ENCODE data around the gene CHP2.
"Not testable (repeated sequence)": the region's sequence is repeated elsewhere in the genome, so short reads cannot be mapped to it uniquely, and the experiment has no call there.

The CHP2 gene

GRCh38 chr16:23754594-23755483 is at the start of gene CHP2:
CHP2 (plus strand) TSS chr16:23755026; CDS start chr16:23755050, 24 bp downstream.
- no peak for DNase-seq

DNA sequence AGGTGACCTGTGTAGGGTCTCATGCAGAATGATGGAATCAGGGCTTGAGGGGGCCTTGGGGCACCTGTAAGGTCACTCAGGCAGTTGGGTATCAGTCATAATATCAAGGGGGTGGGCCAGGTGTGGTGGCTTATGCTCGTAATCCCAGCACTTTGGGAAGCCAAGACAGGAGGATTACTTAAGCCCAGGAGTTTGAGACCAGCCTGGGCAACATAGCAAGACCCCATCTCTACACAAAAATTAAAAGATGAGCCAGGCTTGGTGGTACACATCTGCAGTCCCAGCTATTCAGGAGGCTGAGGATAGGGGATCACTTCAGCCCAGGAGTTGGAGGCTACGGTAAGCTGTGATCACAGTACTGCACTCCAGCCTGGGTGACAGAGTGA is 49.3 kb upstream of the CHP2 start:
- DNase-seq, result no peak

- DNase-seq, result no peak
Measured at GRCh38 chr16:23706439-23706838, 48.4 kb upstream of the CHP2 start.

- no peak for DNase-seq
Measured at GRCh38 chr16:23709536-23709935, 45.3 kb upstream of the CHP2 start.

GRCh38 chr16:23710008-23710407 is 44.8 kb upstream of the CHP2 start:
- no peak for DNase-seq

DNA sequence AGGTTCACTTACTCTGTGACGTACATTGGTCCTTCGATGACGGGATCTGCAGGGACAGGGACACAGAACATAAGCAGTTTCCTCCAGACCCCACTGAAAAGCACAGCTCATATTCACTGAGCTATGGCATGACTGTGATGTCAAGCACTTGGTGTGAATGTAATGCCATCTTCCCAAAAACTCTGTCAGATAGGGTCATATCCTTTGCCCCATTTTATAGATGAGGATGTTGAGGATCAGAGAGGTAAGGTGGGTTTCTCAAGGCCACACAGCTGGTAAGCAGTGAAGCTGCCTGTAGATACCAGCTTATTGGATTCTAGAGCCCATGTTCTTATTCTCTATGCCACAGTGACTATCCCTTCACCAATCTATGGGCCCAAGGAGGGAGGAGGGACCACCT is 44.3 kb upstream of the CHP2 start:
- DNase-seq, result no peak

DNA sequence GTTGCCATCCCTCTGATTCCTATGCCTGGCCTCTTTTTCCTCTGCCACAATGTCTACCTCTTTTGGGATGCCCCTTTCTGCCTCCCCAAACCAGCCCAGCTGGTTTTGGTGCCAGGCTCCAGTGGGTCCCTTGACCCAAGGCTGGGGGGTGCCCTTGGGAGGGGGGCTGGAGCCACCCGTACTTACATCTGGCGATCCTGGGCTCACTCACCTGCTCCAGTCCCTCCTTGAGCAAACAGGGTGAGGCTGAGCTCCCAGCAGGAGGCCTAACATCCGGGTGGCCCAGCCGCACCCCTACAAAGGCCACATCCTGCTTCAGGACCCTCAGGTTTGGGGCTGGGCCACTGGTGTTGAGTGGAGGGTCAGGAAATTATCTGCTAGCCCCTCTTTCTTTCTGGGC is 43.0 kb upstream of the CHP2 start:
- no peak for DNase-seq

- no peak for DNase-seq
Measured at GRCh38 chr16:23712976-23713375, 41.9 kb upstream of the CHP2 start, which contains the start of gene ERN2. ERN2 (minus strand) TSS chr16:23713222; CDS start chr16:23713187, 35 bp downstream.

DNA sequence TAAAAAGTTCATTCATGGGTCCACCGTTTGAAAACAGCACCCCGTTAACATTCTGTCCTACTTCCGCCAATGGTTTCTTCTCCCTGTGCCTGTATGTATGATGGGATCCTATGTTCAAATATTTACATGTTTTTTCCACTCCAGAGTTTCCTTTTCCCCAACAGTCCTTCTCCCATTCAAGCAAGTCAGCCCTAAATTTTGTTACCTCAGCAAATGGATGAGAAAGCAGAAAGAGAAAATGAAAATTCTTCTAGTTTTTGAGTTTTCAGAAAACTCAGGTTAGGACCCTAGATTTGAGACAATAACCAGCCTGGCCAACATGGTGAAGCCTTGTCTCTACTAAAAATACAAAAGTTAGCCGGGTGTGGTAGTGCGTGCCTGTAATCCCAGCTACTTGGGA is 38.3 kb upstream of the CHP2 start:
- no peak for DNase-seq

DNA sequence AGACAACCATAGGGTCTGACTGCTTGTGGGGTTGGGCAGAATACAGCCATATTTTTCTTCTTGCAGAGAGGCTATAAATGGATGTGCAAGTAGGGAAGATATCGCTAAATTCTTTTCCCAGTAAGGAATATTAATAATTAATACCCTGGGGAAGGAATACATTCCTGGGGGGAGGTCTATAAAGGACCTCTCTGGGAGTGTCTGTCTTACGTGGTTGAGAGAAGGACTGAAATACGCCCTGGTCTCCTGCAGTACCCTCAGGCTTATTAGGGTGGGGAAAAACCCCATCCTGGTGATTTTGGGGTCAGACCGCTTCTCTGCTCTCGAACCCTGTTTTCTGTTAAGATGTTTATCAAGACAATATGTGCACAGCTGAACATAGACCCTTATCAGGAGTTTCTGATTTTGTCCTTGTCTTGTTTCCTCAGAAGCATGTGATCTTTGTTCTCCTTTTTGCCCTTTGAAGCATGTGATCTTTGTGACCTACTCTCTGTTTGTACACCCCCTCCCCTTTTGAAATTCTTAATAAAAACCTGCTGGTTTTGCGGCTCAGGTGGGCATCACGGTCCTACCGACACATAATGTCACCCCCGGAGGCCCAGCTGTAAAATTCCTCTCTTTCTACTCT is 32.1 kb upstream of the CHP2 start:
- not testable (repeated sequence) for DNase-seq

- DNase-seq, result no peak
Measured at GRCh38 chr16:23724096-23724784, 30.6 kb upstream of the CHP2 start.

DNA sequence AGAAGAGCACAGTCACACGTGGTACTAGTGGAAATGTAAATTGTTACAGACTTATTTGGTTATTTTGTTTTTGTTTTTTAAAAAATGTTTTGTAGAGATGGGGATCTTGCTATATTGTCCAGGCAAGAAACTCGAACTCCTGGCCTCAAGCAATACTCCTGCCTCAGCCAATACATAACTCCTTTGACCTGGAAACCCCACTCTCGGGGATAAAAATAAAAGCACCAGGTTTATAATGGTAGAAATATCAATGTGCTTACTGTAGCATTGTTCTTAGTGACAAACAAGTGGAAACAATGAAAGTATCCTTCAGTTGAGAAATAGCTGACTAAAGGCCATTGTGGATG is 30.1 kb upstream of the CHP2 start:
- DNase-seq, result no peak

DNA sequence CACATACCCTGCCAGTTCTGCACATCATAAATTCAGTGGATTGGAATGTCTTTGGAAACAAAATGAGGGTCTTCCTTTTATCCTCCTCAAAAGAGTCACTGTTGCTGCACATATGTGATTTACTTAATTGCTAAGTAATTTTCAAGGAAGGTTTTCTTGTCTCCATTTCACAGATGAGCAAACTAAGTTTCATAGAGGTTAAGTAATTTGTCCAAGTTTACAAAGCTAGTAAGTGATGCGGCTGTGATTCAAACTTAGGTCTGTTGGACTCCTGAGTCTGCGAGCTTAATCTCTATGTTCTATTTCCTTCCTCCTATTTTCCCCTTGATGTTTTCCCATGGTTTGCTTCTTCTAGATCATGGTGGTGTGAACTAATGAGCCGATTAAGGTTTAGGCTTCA is 28.1 kb upstream of the CHP2 start:
- DNase-seq, result no peak

DNA sequence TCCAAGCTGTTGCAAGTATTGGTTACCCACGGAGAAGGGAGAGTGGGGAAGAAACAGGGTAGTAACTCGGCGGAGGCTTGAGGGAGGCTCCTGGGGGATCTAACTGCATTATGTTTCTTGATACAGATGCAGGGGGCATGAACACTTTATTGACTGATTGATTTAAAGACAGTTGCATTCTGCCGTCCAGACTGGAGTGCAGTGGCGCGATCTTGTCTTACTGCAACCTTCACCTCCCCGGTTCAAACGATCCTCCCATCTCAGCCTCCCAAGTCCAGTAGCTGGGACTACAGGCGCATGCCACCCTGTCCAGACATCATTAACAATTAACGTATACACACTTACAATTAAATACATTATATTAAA is 26.7 kb upstream of the CHP2 start:
- DNase-seq, result no peak

- DNase-seq, result no peak
Measured at GRCh38 chr16:23729503-23730424, 25.1 kb upstream of the CHP2 start.

- no peak for DNase-seq
Measured at GRCh38 chr16:23734176-23734893, 20.5 kb upstream of the CHP2 start.

GRCh38 chr16:23737423-23738028 is 17.3 kb upstream of the CHP2 start:
- DNase-seq, result not testable (repeated sequence)

DNA sequence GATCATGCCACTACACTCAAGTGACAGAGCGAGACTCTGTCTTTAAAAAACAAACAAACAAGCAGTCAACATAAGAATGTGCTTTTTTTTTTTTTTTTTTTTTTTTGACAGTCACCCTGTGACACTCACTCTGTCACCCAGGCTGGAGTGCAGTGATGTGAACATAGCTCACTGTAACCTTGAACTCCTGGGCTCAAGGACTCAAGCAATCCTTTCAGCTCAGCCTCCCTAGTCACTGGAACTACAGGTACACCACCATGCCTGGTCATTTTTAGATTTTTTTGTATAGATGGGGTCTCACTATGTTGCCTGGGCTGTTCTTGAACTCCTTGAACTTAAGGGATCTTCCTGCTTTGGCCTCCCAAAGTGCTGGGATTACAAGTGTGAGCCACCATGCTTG is 15.3 kb upstream of the CHP2 start:
- no peak for DNase-seq

DNA sequence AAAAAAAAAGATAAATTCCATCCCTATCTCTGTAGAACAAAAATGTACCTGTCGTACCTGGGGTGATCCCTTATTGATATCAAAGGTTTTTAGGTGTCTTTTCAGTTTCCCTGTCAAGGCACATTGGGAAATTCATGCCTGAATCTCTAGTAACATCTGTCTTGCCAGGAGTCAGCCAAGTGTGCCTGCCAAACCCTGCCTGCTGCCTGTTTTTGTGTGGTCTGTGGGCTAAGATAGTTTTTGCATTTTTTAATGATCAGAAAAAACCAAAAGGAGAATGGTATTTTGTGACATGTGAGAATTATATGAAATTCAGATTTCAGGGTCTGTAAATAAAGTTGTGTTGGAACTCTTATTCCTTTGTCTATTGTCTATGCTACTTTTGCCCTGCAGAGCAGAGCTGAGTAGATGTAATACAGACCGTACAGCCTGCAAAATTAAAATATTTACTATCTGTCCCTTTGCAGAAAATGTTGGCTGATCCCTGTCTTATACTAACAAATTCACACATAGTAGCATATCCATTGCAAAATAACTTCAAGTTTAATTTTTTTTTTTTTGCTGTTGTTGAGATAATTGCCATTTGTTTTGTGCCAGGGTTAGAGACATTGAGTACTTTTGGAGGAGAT is 13.0 kb upstream of the CHP2 start:
- no peak for DNase-seq

GRCh38 chr16:23742766-23743165 is 12.1 kb upstream of the CHP2 start:
- DNase-seq, result no peak

- DNase-seq, result no peak
Measured at GRCh38 chr16:23745263-23745662, 9.6 kb upstream of the CHP2 start.
